PFSK-1 (cell line): ENCODE measurements around the gene CHRNB2.

Experiments used
- FOXP2 ChIP-seq: optimal IDR thresholded peaks from 2 replicates; pipeline ENCODE3; 2011; ENCODE audit warnings: borderline replicate concordance, control low read depth, inconsistent platforms; ENCODE audit not compliant: insufficient read depth; ENCODE audit errors: extremely low read length, extremely low read depth
- POLR2AphosphoS5 ChIP-seq: IDR thresholded peaks from 2 replicates; pipeline ENCODE4 v1.6.1; 2012; ENCODE audit warnings: low read depth, mild to moderate bottlenecking, control low read depth, low read length, moderate library complexity
- REST ChIP-seq, 2 experiments: IDR thresholded peaks; 2 replicates each; pipeline versions ENCODE4 v1.6.1 to v1.8.0; 2011 to 2012; ENCODE audit warnings: low read depth in 2 of 2, low read length in 2 of 2, control low read depth in 1 of 2, inconsistent platforms in 1 of 2, mild to moderate bottlenecking in 1 of 2, moderate library complexity in 1 of 2; ENCODE audit not compliant: insufficient read depth in 1 of 2
- SIN3A ChIP-seq: IDR thresholded peaks from 2 replicates; pipeline ENCODE4 v1.6.1; 2012; ENCODE audit warnings: mild to moderate bottlenecking, low read length, moderate library complexity, borderline replicate concordance; ENCODE audit not compliant: insufficient read depth
- TAF1 ChIP-seq: IDR thresholded peaks from 2 replicates; pipeline ENCODE4 v1.6.1; 2012; ENCODE audit warnings: low read length, control low read depth, borderline replicate concordance; ENCODE audit not compliant: insufficient read depth

Gene CHRNB2

GRCh38 chr1:154629061-154629674 is 61.6 kb downstream of the CHRNB2 start:
- TF ChIP-seq POLR2AphosphoS5 (no peak), FOXP2 (no peak), SIN3A (no peak), TAF1 (no peak), REST (IDR thresholded peaks at IDR 0.05; ENCODE audit: insufficient read depth in 1 of 2, low read depth in 2 of 2, low read length in 2 of 2) (no peak)
